B cell (primary cell): ENCODE results near the gene SURF6. TPM values are rescaled to one million over a fixed set of nuclear protein-coding genes. Genes with fewer than 3 reads are reported as not detected.

Experiments
- ATAC-seq: fragments of 200-7000 bp; cut with Tn5 transposase; one replicate; pipeline ENCODE4 v1.10.0; 2021; ENCODE audit warnings: low read depth, mild to moderate bottlenecking, moderate number of reproducible peaks, moderate library complexity
- CTCF ChIA-PET: fragments of 350-600 bp; sonication (Branson Sonifier 250); formaldehyde crosslinking; loops from one replicate; lab custom pipeline; 2021; ENCODE audit warnings: antibody characterized with exemption, inconsistent platforms; lab: Charles Lee
- POLR2A ChIA-PET: fragments of 350-600 bp; sonication (Branson Sonifier 250); formaldehyde crosslinking; loops from one replicate; lab custom pipeline; 2021; ENCODE audit warnings: antibody characterized with exemption; lab: Charles Lee
- DNase-seq: peaks from one replicate; pipeline ENCODE4 v3.0.0; 2013
- H2AFZ ChIP-seq: 2 replicates; pipeline ENCODE4 v1.6.1; 2012; ENCODE audit warnings: mild to moderate bottlenecking, low read depth, low read length; ENCODE audit not compliant: insufficient read depth, poor library complexity, severe bottlenecking
- H3K27ac ChIP-seq, 2 donors: 1 replicate in 1 of 2; 2 replicates in 1 of 2; pipeline ENCODE4 v1.5.1; 2012 to 2013; ENCODE audit warnings: low read length in 2 of 2, mild to moderate bottlenecking in 2 of 2, moderate library complexity in 1 of 2
- H3K27me3 ChIP-seq, 4 experiments: fragments of 200-600 bp in 1 of 4; sonication (generic) in 1 of 4; replicated peaks in 1 of 4; 1 replicate in 2 of 4; 2 replicates in 2 of 4; pipeline versions ENCODE4 v1.6.1 to v1.7.0; 2013 to 2016; ENCODE audit warnings: low read length in 3 of 4, mild to moderate bottlenecking in 2 of 4, mixed read lengths in 1 of 4, moderate library complexity in 1 of 4; ENCODE audit not compliant: insufficient read depth in 4 of 4, control insufficient read depth in 3 of 4; ENCODE audit errors: control extremely low read depth in 1 of 4
- H3K36me3 ChIP-seq, 2 experiments: replicated peaks in 1 of 2; 1 replicate in 1 of 2; 2 replicates in 1 of 2; pipeline versions ENCODE4 v1.6.1 to v1.7.1; 2013; ENCODE audit warnings: low read length in 1 of 2; ENCODE audit not compliant: insufficient read depth in 2 of 2, control insufficient read depth in 1 of 2; ENCODE audit errors: control extremely low read depth in 1 of 2, extremely low read depth in 1 of 2
- H3K4me1 ChIP-seq, 2 donors: fragments of 200-600 bp in 1 of 2; sonication (generic) in 1 of 2; 1 replicate in 1 of 2; 2 replicates in 1 of 2; pipeline versions ENCODE4 v1.5.1 to v1.6.1; 2013 to 2017; ENCODE audit warnings: low read length in 2 of 2; ENCODE audit not compliant: control insufficient read depth in 2 of 2, insufficient read depth in 2 of 2
- H3K4me2 ChIP-seq: replicated peaks from 2 replicates; pipeline ENCODE3; 2012; ENCODE audit warnings: mild to moderate bottlenecking, low read depth, low read length; ENCODE audit not compliant: poor library complexity, severe bottlenecking
- H3K4me3 ChIP-seq, 5 experiments: fragments of 200-600 bp in 1 of 5; sonication (generic) in 1 of 5; 1 replicate in 3 of 5; 2 replicates in 2 of 5; pipeline versions ENCODE4 v1.5.1 to v1.7.0; 2011 to 2016; ENCODE audit warnings: low read length in 4 of 5, mild to moderate bottlenecking in 4 of 5, low read depth in 2 of 5, control low read depth in 1 of 5, moderate library complexity in 1 of 5; ENCODE audit not compliant: insufficient read depth in 1 of 5; ENCODE audit errors: control extremely low read depth in 1 of 5, extremely low read depth in 1 of 5
- H3K79me2 ChIP-seq: fragments of 200-600 bp; sonication (generic); one replicate; pipeline ENCODE4 v1.6.0; 2016; ENCODE audit warnings: low read length; ENCODE audit not compliant: control insufficient read depth, insufficient read depth
- H3K9ac ChIP-seq: fragments of 200-600 bp; sonication (generic); 2 replicates; pipeline ENCODE4 v1.6.1; 2017; ENCODE audit warnings: mild to moderate bottlenecking, low read length, moderate library complexity
- H3K9me3 ChIP-seq, 3 donors: one replicate each; pipeline versions ENCODE4 v1.6.1 to v1.7.1; 2013; ENCODE audit warnings: low read length in 2 of 3; ENCODE audit not compliant: control insufficient read depth in 2 of 3, insufficient read depth in 1 of 3; ENCODE audit errors: control extremely low read depth in 1 of 3
- H4K20me1 ChIP-seq: 2 replicates; pipeline ENCODE4 v1.6.0; 2012; ENCODE audit warnings: mild to moderate bottlenecking, low read length; ENCODE audit not compliant: insufficient read depth, control insufficient read depth, poor library complexity, severe bottlenecking
- H3K27ac Mint-ChIP-seq: one replicate; pipeline ENCODE4 v1.8.0; 2021; ENCODE audit warnings: mixed read lengths
- H3K27me3 Mint-ChIP-seq: one replicate; pipeline ENCODE4 v1.8.0; 2021; ENCODE audit warnings: mixed read lengths
- H3K4me1 Mint-ChIP-seq: one replicate; pipeline ENCODE4 v1.8.0; 2021; ENCODE audit warnings: mixed read lengths
- H3K4me3 Mint-ChIP-seq: one replicate; pipeline ENCODE4 v1.8.0; 2021; ENCODE audit warnings: mixed read lengths
- H3K9me3 Mint-ChIP-seq: one replicate; pipeline ENCODE4 v1.8.0; 2022; ENCODE audit warnings: mixed read lengths; ENCODE audit not compliant: insufficient read depth
- CTCF ChIP-seq: fragments of 200-600 bp; IDR thresholded peaks from one replicate; pipeline ENCODE4 v1.8.0; 2022; ENCODE audit warnings: antibody characterized with exemption, mild to moderate bottlenecking
- EZH2 ChIP-seq: IDR thresholded peaks from 2 replicates; pipeline ENCODE4 v1.6.1; 2012; ENCODE audit warnings: borderline replicate concordance, low read depth, mild to moderate bottlenecking, moderate library complexity, low read length; ENCODE audit not compliant: insufficient read depth, poor library complexity, severe bottlenecking
- WGBS: methylation state at CpG from one replicate; pipeline ENCODE4 v1.1.5; 2013; ENCODE audit warnings: missing lambda C conversion rate; ENCODE audit not compliant: insufficient coverage; 5-methylcytosine and 5-hydroxymethylcytosine counted together
- intact Hi-C: fragments of 100-400 bp; cut with micrococcal nuclease; formaldehyde crosslinking; loops from one replicate; pipeline ENCODE4 v1.10.0; 2022
- polyA plus RNA-seq: library from polyadenylated mRNA; depleted of rRNA; stranded (reverse); fragments of >200 nt; gene quantifications from 2 replicates; pipeline ENCODE4 v1.2.3, GENCODE V29; 2012
- total RNA-seq, 2 donors: library from RNA; stranded (reverse); fragments of 120-200 nt in 1 of 2; gene quantifications; 1 replicate in 1 of 2; 2 replicates in 1 of 2; pipeline versions ENCODE4 v1.2.3 to v1.2.4, GENCODE V29; 2013 to 2022

SURF6 gene
- total and polyA plus RNA-seq, 2 donors (not counting 1 experiment from before 2014, with no cell fraction given): 14.7 to 25.9 TPM

DNA sequence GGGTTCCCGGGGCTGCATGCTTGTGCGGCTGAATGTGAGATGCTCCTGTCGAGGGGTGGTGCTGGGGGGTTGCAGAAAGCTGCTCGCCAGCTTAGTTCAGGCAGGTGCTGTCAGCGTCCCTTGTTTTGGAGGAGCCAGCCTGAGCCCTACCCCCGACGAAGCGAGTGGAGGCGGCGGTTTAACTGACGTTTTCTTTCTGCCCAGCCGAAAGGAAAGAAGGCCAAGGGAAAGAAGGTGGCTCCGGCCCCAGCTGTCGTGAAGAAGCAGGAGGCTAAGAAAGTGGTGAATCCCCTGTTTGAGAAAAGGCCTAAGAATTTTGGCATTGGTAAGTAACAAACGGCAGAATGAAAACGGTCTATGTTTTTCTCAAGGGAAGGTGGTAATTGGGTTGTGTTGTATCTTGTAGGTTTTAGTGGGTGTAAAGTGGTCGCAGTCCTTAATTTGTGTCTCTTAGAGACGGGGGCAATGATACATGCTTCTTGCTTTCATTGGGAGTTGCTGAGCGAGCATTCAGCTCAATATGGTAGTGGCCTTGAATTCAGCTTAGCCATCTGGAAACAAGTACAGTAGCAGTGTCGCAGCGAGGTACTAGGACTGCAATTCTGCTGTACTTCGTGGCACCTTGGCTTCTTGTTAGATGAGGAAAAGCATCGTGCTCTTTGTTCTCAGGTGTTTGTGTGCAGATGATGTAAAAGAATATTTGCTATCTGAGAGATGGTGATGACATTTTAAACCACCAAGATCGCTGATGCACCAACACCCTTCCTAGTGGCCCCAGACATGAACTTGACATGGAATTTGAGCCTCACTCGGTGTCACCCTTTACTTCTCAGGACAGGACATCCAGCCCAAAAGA is 13.0 kb upstream of the SURF6 start:
- H3K4me1 ChIP-seq: peaks cover 21 to 25% of the 10 kb centered on the region in 2 donors
- no peaks in the 10 kb centered on the region for H3K27me3 ChIP-seq
- H3K9ac ChIP-seq: peak overlapping the region; percentile 93
- ATAC-seq (no peak), DNase-seq (no peak)
- TF ChIP-seq EZH2 (no peak), CTCF (no peak)
- peaks cover 0 to 64% of the 10 kb centered on the region in 2 experiments for H3K36me3 ChIP-seq
- H3K4me3 ChIP-seq: peak overlapping the region; percentile 86 to 96 (median 92)
- peak overlapping the region; percentile 93 for H3K4me2 ChIP-seq
- ChIA-PET CTCF (interaction anchor here (1.1 to 1.2 kb wide), 4 partner anchors 8 to 163 kb away, joined by 3 to 7 read pairs (median 3); no protein-coding TSS in a partner anchor), POLR2A (interaction anchor here (0.8 to 2.3 kb wide), 7 partner anchors 8 to 1108 kb away, joined by 3 to 18 read pairs (median 4); partner anchors contain the start of genes SURF1, SURF2 and SURF6)
- peaks cover 36% of the 10 kb centered on the region for H4K20me1 ChIP-seq
- 19% methylated on average over 23 of the region's 25 CpGs for WGBS
- H3K79me2 ChIP-seq: peaks cover 46% of the 10 kb centered on the region
- peak overlapping the region; percentile 87 to 90 for H3K27ac ChIP-seq
- peaks cover 36% of the 10 kb centered on the region for H3K4me1 Mint-ChIP-seq
- H3K27ac Mint-ChIP-seq: peak overlapping the region; percentile 95
- no peaks in the 10 kb centered on the region for H3K27me3 Mint-ChIP-seq
- H3K9me3 ChIP-seq: peaks cover 0 to 5% (median 0%) of the 10 kb centered on the region in 3 donors
- intact Hi-C loops: loop anchor here (1.0 to 5.0 kb wide), 5 partner anchors 7 to 128 kb away; partner anchors contain the start of genes CACFD1, SLC2A6, STKLD1 and SURF1
- no peaks in the 10 kb centered on the region for H3K9me3 Mint-ChIP-seq
- peak overlapping the region; percentile 97 for H3K4me3 Mint-ChIP-seq
- H2AFZ ChIP-seq: peak overlapping the region; percentile 83
